ENCODE data around the gene CELSR1.

CELSR1 gene

DNA sequence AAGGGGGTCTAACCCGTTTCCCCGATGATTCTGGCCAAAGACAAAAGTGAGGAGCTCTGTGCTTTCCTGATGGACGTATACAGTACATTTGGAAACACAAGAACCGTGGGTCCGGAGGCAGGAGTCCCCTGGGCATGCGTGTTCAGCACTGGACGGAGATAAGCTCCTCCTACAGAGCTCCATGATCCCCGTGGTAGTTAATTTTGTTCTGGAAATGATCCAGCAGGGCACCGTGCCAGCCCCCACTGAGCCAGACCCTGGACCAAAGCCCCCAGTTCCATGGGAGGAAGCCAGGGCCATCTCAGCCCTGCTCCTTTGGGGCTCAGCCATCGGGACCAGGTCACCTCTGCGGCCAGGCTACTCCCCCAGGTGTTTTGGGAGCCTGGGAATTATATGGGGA lies 118.6 kb downstream of the CELSR1 start:
- ChIA-PET CTCF (no interaction called here), POLR2A (no interaction called here)
- TF ChIP-seq, protein P1, sequence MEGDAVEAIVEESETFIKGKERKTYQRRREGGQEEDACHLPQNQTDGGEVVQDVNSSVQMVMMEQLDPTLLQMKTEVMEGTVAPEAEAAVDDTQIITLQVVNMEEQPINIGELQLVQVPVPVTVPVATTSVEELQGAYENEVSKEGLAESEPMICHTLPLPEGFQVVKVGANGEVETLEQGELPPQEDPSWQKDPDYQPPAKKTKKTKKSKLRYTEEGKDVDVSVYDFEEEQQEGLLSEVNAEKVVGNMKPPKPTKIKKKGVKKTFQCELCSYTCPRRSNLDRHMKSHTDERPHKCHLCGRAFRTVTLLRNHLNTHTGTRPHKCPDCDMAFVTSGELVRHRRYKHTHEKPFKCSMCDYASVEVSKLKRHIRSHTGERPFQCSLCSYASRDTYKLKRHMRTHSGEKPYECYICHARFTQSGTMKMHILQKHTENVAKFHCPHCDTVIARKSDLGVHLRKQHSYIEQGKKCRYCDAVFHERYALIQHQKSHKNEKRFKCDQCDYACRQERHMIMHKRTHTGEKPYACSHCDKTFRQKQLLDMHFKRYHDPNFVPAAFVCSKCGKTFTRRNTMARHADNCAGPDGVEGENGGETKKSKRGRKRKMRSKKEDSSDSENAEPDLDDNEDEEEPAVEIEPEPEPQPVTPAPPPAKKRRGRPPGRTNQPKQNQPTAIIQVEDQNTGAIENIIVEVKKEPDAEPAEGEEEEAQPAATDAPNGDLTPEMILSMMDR (IDR thresholded peaks at IDR 0.05; ENCODE audit: control extremely low read depth, extremely low read depth, low read depth, missing control alignments): no peak
- no peak for DNase-seq (ENCODE audit: extremely low spot score)

DNA sequence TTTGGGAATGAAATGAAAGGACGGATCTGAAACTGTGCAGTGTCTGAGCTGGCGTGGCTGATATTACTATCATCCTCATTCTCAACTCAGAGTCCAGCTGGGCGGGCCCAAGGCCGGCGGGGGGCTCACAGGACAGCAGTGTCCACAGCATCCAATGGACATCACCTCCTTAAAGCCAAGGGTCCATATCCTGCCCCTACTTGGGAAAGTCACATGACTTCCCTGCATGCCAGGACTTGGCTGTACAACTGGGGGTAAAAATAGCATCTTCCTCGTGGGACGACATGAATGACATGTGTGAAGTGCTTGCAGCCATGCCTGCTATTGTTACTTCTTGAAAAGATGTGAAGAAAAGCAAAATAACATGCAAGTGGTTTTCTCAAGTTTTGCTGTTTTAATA lies 119.7 kb downstream of the CELSR1 start:
- ChIA-PET POLR2A (no interaction called here), CTCF (no interaction called here)
- no peak for DNase-seq (ENCODE audit: extremely low spot score)
- TF ChIP-seq, protein P1 (IDR thresholded peaks at IDR 0.05; ENCODE audit: control extremely low read depth, extremely low read depth, low read depth, missing control alignments): no peak

DNA sequence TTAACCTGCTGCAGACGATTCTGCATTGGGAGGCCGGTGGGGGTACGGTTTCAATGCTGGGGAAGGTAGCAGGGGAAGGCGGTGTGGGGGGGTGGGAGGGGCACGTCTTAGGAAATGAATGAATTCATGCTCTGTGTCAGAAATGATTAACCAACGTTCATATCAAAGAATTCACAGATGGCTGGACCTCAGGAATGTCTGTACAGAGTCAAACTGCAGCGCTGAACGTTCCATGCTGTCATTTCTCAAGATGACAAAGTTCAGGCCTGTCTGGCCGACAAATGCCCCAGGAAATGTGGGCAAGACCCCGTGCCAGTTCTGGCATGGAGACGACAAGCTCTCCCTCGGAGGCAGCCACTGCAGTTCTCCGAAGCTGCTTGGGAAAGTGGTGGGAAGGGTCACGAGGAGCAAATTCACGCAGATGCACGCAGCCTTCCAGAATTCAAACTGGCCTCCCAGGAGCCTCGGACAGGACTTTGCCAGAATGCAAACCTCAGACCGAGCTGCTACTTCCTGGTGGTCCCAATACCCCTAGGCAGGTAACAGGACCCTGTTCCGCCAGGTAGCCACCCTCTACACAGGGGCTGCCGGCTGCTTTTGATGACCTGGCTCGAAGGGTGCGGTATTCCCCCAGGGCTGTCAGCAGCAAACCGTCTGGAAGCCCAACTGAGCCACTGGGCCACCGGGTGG lies 120.4 kb downstream of the CELSR1 start:
- CTCF ChIA-PET: no interaction called here
- TF ChIP-seq, protein P1 (IDR thresholded peaks at IDR 0.05; ENCODE audit: control extremely low read depth, extremely low read depth, low read depth, missing control alignments): no peak

DNA sequence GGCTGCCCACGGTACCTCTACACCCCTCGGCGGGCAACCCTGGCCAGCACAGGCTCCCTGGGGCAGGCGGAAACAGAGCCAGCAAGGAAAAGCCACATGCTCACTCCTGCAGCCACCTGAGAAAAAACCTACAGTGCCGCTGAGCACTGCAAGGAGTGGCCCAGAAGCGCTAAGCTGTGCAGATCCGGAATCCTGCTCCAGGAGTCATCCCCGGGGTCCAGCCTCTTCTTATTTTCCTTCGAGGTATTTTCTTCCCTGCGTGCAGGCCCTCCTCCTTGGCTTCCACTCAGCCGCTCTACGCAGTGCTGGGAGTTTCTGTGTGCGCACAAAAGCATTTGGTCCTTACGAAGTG lies 120.9 kb downstream of the CELSR1 start:
- DNase-seq (ENCODE audit: extremely low spot score): no peak
- POLR2A ChIA-PET: no interaction called here
- TF ChIP-seq, protein P1 (IDR thresholded peaks at IDR 0.05; ENCODE audit: control extremely low read depth, extremely low read depth, low read depth, missing control alignments): no peak
- CTCF ChIA-PET: no interaction called here

More for the DNA sequence above, 120.4 kb downstream of the CELSR1 start:
- DNase-seq (ENCODE audit: extremely low spot score): no peak
- POLR2A ChIA-PET: no interaction called here

DNA sequence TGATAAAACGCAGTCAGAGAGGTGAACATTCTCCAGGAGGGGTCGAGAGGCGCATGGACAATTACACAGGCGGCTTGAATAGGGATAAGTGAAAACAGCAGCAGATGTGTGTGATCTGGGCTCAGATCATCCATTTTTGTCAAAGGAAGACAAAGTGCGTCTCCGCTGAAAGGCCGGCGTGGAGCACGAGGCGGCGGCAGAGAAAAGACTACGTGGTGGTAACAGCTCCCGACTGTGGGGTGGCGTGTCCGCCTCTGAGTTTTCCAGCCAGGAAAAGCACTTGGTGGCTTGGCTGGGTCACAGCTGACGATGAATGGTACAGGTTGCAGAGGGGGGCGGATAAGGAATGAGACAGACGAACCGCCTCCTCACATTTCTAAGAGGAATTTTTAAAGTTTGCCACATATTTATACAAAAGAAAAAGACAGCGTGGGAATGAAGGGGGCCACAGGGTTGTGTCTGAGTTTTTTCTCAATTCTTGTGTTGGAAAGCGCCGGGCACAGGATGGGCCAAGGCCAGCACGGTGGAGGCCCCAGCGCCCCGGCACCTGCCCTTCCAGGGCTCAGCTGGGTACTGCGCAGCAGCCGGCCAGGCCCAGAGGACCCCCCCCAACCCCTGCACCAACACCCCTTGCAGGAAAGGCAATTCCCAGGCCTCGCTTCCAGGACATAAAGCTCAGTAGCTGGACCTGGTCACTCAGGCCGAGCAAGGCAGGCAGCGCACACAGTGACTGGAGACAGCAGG lies 121.5 kb downstream of the CELSR1 start:
- POLR2A ChIA-PET: no interaction called here
- DNase-seq (ENCODE audit: extremely low spot score): no peak
- TF ChIP-seq, protein P1 (IDR thresholded peaks at IDR 0.05; ENCODE audit: control extremely low read depth, extremely low read depth, low read depth, missing control alignments): no peak
- CTCF ChIA-PET: no interaction called here

DNA sequence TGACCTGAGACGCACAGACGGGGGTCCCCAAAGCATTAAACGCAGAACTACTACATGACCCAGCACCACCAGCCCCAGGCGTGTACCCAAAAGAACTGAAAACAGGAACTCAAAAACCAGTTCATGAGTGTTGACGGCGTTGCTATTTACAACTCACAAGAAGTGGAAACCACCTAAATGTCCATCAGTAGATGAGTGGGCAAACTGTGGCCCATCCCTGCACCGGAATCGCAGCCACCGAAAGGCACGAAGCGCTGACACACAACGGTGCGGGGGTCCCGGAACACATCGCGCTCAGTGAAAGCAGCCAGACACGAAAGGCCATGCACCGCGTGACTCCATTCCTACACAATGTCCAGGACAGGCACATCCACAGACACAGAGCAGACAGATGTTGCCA lies 122.7 kb downstream of the CELSR1 start:
- TF ChIP-seq, protein P1 (IDR thresholded peaks at IDR 0.05; ENCODE audit: control extremely low read depth, extremely low read depth, low read depth, missing control alignments): no peak
- DNase-seq (ENCODE audit: extremely low spot score): no peak
- POLR2A ChIA-PET: no interaction called here
- CTCF ChIA-PET: interaction anchor here (2.0 kb wide), 1 partner anchor 47 kb away, joined by 6 read pairs; no protein-coding TSS in a partner anchor

All from GM10248 (cell line).